SK-N-SH treated with all-trans-retinoic acid at 6 μM for 48 hours (cell line): ENCODE measurements around the gene SH3RF2.

Experiments used
- ATAC-seq: fragments of 200-7000 bp; cut with Tn5 transposase; 3 replicates; pipeline ENCODE4 v1.9.1; 2020; ENCODE audit warnings: mild to moderate bottlenecking, moderate library complexity
- ARNTL ChIP-seq: fragments of 450-650 bp; formaldehyde crosslinking; IDR thresholded peaks from 2 replicates; pipeline ENCODE4 v1.5.0; 2020; ENCODE audit warnings: low read depth, mild to moderate bottlenecking, moderate library complexity, borderline replicate concordance
- BACH2 ChIP-seq: fragments of 250-450 bp; sonication (Bioruptor Pico); IDR thresholded peaks from 2 replicates; pipeline ENCODE4 v1.9.0; 2021; ENCODE audit warnings: mild to moderate bottlenecking, borderline replicate concordance
- CSDC2 ChIP-seq: fragments of 250-450 bp; sonication (Bioruptor Pico); IDR thresholded peaks from 2 replicates; pipeline ENCODE4 v1.5.0; 2020; ENCODE audit warnings: mild to moderate bottlenecking, moderate library complexity
- ESRRG ChIP-seq: fragments of 250-450 bp; sonication (Bioruptor Pico); IDR thresholded peaks from 2 replicates; pipeline ENCODE4 v1.6.1; 2021; ENCODE audit warnings: mild to moderate bottlenecking
- GLIS3 ChIP-seq: fragments of 250-450 bp; sonication (Bioruptor Pico); IDR thresholded peaks from 2 replicates; pipeline ENCODE4 v1.5.0; 2020; ENCODE audit warnings: mild to moderate bottlenecking, moderate library complexity
- ISL1 ChIP-seq: fragments of 250-450 bp; sonication (Bioruptor Pico); IDR thresholded peaks from 2 replicates; pipeline ENCODE4 v2.1.2; 2022; ENCODE audit warnings: mild to moderate bottlenecking, moderate library complexity
- OSR1 ChIP-seq: fragments of 250-450 bp; sonication (Bioruptor Pico); IDR thresholded peaks from 2 replicates; pipeline ENCODE4 v1.8.0; 2022; ENCODE audit warnings: moderate library complexity, mild to moderate bottlenecking, inconsistent platforms
- PATZ1 ChIP-seq: fragments of 250-450 bp; sonication (Bioruptor Pico); IDR thresholded peaks from 2 replicates; pipeline ENCODE4 v1.8.0; 2020; ENCODE audit warnings: mild to moderate bottlenecking, moderate library complexity, borderline replicate concordance
- PPARA ChIP-seq: fragments of 250-450 bp; sonication (Bioruptor Pico); IDR thresholded peaks from 2 replicates; pipeline ENCODE4 v1.5.0; 2020; ENCODE audit warnings: mild to moderate bottlenecking, borderline replicate concordance
- RARB ChIP-seq: fragments of 250-450 bp; sonication (Bioruptor Pico); IDR thresholded peaks from 2 replicates; pipeline ENCODE4 v1.8.0; 2021; ENCODE audit warnings: mild to moderate bottlenecking, moderate library complexity
- TCF4 ChIP-seq: fragments of 250-450 bp; sonication (Bioruptor Pico); IDR thresholded peaks from 2 replicates; pipeline ENCODE4 v1.8.0; 2021; ENCODE audit warnings: mild to moderate bottlenecking, moderate library complexity, borderline replicate concordance
- TOX ChIP-seq: fragments of 250-450 bp; sonication (Bioruptor Pico); IDR thresholded peaks from 2 replicates; pipeline ENCODE4 v1.8.0; 2021; ENCODE audit warnings: mild to moderate bottlenecking, moderate library complexity, borderline replicate concordance
- ZC3H10 ChIP-seq: fragments of 250-450 bp; sonication (Bioruptor Pico); IDR thresholded peaks from 2 replicates; pipeline ENCODE4 v1.5.1; 2021; ENCODE audit warnings: mild to moderate bottlenecking, moderate library complexity
- ZFP3 ChIP-seq: fragments of 250-450 bp; sonication (Bioruptor Pico); IDR thresholded peaks from 2 replicates; pipeline ENCODE4 v1.5.0; 2020; ENCODE audit warnings: mild to moderate bottlenecking, moderate library complexity
- ZFP30 ChIP-seq: fragments of 450-650 bp; formaldehyde crosslinking; IDR thresholded peaks from 2 replicates; pipeline ENCODE4 v1.5.0; 2022; ENCODE audit warnings: mild to moderate bottlenecking, moderate library complexity
- ZNF565 ChIP-seq: fragments of 450-650 bp; formaldehyde crosslinking; conservative IDR thresholded peaks from 2 replicates; pipeline ENCODE4 v1.5.0; 2020; ENCODE audit warnings: low read depth, mild to moderate bottlenecking, moderate library complexity
- ZNF8 ChIP-seq: fragments of 450-650 bp; formaldehyde crosslinking; IDR thresholded peaks from 2 replicates; pipeline ENCODE4 v1.5.0; 2020; ENCODE audit warnings: mild to moderate bottlenecking, moderate library complexity
- TF ChIP-seq, protein P1 (sequence below): fragments of 250-450 bp; sonication (Bioruptor Pico); IDR thresholded peaks from 2 replicates; pipeline ENCODE4 v1.5.1; 2020; ENCODE audit warnings: low read depth, mild to moderate bottlenecking, moderate library complexity
- TF ChIP-seq, protein P2 (sequence below): fragments of 250-450 bp; sonication (Bioruptor Pico); IDR thresholded peaks from 2 replicates; pipeline ENCODE4 v1.5.0; 2020; ENCODE audit warnings: mild to moderate bottlenecking, moderate library complexity
- TF ChIP-seq, protein P3 (sequence below): fragments of 250-450 bp; sonication (Bioruptor Pico); IDR thresholded peaks from 2 replicates; pipeline ENCODE4 v1.5.1; 2021; ENCODE audit warnings: mild to moderate bottlenecking, moderate library complexity
- TF ChIP-seq, protein P4 (sequence below): fragments of 250-450 bp; sonication (Bioruptor Pico); IDR thresholded peaks from 2 replicates; pipeline ENCODE4 v1.8.0; 2021; ENCODE audit warnings: low read depth, mild to moderate bottlenecking, moderate library complexity, borderline replicate concordance

The SH3RF2 gene

DNA sequence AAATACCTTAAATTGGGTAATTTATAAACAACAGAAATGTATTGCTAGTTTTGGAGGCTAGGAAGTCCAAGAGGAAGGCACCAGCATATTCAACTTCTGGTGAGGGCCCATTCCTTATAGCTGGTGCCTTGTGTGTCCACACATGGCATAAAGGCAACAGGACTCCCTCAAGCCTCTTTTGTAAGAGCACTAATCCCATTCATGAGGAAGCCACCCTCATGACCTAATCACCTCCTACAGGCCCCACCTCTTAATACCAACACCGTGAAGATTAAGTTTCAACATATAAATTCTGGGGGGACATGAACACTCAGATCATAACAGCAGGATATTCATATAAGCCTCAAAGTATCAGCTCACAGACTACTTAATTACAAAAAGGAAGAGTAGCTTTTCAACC lies 173.0 kb downstream of the SH3RF2 start:
- peak; percentile 42; the same call in 2 of the 3 replicates for ATAC-seq
- TF ChIP-seq OSR1 (CRISPR knock-in tag) = no peak
- TF ChIP-seq, protein P1, sequence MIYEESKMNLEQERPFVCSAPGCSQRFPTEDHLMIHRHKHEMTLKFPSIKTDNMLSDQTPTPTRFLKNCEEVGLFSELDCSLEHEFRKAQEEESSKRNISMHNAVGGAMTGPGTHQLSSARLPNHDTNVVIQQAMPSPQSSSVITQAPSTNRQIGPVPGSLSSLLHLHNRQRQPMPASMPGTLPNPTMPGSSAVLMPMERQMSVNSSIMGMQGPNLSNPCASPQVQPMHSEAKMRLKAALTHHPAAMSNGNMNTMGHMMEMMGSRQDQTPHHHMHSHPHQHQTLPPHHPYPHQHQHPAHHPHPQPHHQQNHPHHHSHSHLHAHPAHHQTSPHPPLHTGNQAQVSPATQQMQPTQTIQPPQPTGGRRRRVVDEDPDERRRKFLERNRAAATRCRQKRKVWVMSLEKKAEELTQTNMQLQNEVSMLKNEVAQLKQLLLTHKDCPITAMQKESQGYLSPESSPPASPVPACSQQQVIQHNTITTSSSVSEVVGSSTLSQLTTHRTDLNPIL = no peak
- no peak for TF ChIP-seq PATZ1
- TF ChIP-seq ARNTL = no peak
- TF ChIP-seq ZFP3 = no peak
- no peak for TF ChIP-seq GLIS3 (CRISPR knock-in tag)
- no peak for TF ChIP-seq ESRRG (CRISPR knock-in tag)
- no peak for TF ChIP-seq ISL1 (CRISPR knock-in tag)
- no peak for TF ChIP-seq CSDC2 (CRISPR knock-in tag)
- no peak for TF ChIP-seq RARB (CRISPR knock-in tag)
- no peak for TF ChIP-seq BACH2 (CRISPR knock-in tag)
- TF ChIP-seq TOX = no peak
- TF ChIP-seq ZNF565 (CRISPR knock-in tag) = no peak
- no peak for TF ChIP-seq PPARA
- TF ChIP-seq ZNF8 (CRISPR knock-in tag) = no peak
- no peak for TF ChIP-seq ZC3H10 (CRISPR knock-in tag)
- TF ChIP-seq TCF4 (CRISPR knock-in tag) = no peak
- TF ChIP-seq ZFP30 = no peak

GRCh38 chr5:146111409-146111808 lies 175.0 kb downstream of the SH3RF2 start:
- TF ChIP-seq ZNF8 (CRISPR knock-in tag) (no peak), PATZ1 (no peak), GLIS3 (CRISPR knock-in tag) (no peak), ZFP30 (no peak), TCF4 (CRISPR knock-in tag) (no peak), CSDC2 (CRISPR knock-in tag) (no peak), ESRRG (CRISPR knock-in tag) (no peak), TOX (no peak), RARB (CRISPR knock-in tag) (no peak), ISL1 (CRISPR knock-in tag) (no peak)
- TF ChIP-seq, protein P2, sequence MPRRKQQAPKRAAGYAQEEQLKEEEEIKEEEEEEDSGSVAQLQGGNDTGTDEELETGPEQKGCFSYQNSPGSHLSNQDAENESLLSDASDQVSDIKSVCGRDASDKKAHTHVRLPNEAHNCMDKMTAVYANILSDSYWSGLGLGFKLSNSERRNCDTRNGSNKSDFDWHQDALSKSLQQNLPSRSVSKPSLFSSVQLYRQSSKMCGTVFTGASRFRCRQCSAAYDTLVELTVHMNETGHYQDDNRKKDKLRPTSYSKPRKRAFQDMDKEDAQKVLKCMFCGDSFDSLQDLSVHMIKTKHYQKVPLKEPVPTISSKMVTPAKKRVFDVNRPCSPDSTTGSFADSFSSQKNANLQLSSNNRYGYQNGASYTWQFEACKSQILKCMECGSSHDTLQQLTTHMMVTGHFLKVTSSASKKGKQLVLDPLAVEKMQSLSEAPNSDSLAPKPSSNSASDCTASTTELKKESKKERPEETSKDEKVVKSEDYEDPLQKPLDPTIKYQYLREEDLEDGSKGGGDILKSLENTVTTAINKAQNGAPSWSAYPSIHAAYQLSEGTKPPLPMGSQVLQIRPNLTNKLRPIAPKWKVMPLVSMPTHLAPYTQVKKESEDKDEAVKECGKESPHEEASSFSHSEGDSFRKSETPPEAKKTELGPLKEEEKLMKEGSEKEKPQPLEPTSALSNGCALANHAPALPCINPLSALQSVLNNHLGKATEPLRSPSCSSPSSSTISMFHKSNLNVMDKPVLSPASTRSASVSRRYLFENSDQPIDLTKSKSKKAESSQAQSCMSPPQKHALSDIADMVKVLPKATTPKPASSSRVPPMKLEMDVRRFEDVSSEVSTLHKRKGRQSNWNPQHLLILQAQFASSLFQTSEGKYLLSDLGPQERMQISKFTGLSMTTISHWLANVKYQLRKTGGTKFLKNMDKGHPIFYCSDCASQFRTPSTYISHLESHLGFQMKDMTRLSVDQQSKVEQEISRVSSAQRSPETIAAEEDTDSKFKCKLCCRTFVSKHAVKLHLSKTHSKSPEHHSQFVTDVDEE (CRISPR knock-in tag) = no peak
- TF ChIP-seq, protein P3, sequence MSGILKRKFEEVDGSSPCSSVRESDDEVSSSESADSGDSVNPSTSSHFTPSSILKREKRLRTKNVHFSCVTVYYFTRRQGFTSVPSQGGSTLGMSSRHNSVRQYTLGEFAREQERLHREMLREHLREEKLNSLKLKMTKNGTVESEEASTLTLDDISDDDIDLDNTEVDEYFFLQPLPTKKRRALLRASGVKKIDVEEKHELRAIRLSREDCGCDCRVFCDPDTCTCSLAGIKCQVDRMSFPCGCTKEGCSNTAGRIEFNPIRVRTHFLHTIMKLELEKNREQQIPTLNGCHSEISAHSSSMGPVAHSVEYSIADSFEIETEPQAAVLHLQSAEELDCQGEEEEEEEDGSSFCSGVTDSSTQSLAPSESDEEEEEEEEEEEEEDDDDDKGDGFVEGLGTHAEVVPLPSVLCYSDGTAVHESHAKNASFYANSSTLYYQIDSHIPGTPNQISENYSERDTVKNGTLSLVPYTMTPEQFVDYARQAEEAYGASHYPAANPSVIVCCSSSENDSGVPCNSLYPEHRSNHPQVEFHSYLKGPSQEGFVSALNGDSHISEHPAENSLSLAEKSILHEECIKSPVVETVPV (CRISPR knock-in tag) = no peak
- TF ChIP-seq, protein P4, sequence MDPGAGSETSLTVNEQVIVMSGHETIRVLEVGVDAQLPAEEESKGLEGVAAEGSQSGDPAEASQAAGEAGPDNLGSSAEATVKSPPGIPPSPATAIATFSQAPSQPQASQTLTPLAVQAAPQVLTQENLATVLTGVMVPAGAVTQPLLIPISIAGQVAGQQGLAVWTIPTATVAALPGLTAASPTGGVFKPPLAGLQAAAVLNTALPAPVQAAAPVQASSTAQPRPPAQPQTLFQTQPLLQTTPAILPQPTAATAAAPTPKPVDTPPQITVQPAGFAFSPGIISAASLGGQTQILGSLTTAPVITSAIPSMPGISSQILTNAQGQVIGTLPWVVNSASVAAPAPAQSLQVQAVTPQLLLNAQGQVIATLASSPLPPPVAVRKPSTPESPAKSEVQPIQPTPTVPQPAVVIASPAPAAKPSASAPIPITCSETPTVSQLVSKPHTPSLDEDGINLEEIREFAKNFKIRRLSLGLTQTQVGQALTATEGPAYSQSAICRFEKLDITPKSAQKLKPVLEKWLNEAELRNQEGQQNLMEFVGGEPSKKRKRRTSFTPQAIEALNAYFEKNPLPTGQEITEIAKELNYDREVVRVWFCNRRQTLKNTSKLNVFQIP (CRISPR knock-in tag) = no peak
- ATAC-seq = no peak
